ENCODE data around the gene PPP2R5A. TPM values are rescaled to one million over a fixed set of nuclear protein-coding genes. Genes with fewer than 3 reads are reported as not detected.

Gene PPP2R5A
- total RNA-seq, 4 donors from 2014 or later, result 43.2 to 88.9 (median 59.5) TPM

DNA sequence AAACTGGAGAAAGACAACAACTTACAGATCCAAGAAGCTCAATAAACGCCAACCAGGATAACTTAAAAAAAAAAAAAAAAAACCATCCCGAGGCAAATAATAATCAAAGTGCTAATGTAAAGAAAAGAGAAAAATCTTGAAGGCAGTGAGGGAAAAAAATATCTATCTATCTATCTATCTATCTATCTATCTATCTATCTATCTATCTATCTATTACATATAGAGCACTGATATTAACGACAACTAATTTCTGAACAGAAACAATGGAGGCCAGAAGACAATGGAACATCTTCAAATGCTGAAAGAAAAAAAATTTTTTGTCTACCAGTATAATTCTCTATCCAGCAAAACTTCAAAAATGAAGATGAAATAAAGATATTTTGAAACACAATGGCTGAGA, 111.4 kb downstream of the PPP2R5A start:
- Histone ChIP-seq H3K36me3 (no peaks in the 10 kb centered on the region), H3K9me3 (peaks cover 0 to 19% (median 0%) of the 10 kb centered on the region in 3 donors), H3K4me3 (no peak overlapping the region), H3K27me3 (no peaks in the 10 kb centered on the region), H3K27ac (no peak overlapping the region), H3K4me1 (no peaks in the 10 kb centered on the region)
- ATAC-seq, result no peak
- 98 to 100% methylated on average over 1 to 3 of the region's 3 CpGs for WGBS, 2 donors (ENCODE audit: low coverage in 1 of 2)
- TF ChIP-seq POLR2A (IDR thresholded peaks at IDR 0.05), result no peak
- no peak for TF ChIP-seq POLR2AphosphoS5 (IDR thresholded peaks at IDR 0.05)
- TF ChIP-seq, protein P1, sequence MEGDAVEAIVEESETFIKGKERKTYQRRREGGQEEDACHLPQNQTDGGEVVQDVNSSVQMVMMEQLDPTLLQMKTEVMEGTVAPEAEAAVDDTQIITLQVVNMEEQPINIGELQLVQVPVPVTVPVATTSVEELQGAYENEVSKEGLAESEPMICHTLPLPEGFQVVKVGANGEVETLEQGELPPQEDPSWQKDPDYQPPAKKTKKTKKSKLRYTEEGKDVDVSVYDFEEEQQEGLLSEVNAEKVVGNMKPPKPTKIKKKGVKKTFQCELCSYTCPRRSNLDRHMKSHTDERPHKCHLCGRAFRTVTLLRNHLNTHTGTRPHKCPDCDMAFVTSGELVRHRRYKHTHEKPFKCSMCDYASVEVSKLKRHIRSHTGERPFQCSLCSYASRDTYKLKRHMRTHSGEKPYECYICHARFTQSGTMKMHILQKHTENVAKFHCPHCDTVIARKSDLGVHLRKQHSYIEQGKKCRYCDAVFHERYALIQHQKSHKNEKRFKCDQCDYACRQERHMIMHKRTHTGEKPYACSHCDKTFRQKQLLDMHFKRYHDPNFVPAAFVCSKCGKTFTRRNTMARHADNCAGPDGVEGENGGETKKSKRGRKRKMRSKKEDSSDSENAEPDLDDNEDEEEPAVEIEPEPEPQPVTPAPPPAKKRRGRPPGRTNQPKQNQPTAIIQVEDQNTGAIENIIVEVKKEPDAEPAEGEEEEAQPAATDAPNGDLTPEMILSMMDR (IDR thresholded peaks at IDR 0.05), result no peak
- no peak for TF ChIP-seq EP300 (IDR thresholded peaks at IDR 0.05)

DNA sequence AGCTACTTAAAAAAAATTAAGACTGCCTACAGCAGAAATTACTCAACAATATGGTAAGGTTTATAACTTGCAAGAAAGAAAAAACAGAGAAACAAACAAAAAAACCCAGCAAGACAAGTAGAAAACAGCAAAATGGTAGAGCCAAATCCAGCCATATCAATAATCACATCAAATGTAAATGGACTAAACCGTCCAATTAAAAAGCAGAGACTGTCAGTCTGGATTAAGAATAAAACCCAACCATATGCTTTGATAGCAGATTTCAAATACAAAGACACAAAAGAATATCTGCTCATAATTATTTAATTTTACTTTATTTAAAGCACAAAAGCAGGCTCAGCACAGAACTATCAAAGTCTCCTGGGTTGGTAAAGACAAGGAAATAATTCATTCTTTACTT, 112.0 kb downstream of the PPP2R5A start:
- ATAC-seq, result no peak
- no peak overlapping the region for H3K4me3 ChIP-seq
- H3K27me3 ChIP-seq, result no peaks in the 10 kb centered on the region
- H3K9me3 ChIP-seq, result peaks cover 0 to 19% (median 0%) of the 10 kb centered on the region in 3 donors
- WGBS, 2 donors (ENCODE audit: low coverage in 1 of 2), result 100% methylated on average over 1 of the region's 1 CpG
- H3K4me1 ChIP-seq, result no peaks in the 10 kb centered on the region
- H3K27ac ChIP-seq, result no peak overlapping the region
- no peaks in the 10 kb centered on the region for H3K36me3 ChIP-seq
- TF ChIP-seq POLR2A (IDR thresholded peaks at IDR 0.05) (no peak), EP300 (IDR thresholded peaks at IDR 0.05) (no peak), POLR2AphosphoS5 (IDR thresholded peaks at IDR 0.05) (no peak)
- TF ChIP-seq, protein P1 (IDR thresholded peaks at IDR 0.05), result no peak

DNA sequence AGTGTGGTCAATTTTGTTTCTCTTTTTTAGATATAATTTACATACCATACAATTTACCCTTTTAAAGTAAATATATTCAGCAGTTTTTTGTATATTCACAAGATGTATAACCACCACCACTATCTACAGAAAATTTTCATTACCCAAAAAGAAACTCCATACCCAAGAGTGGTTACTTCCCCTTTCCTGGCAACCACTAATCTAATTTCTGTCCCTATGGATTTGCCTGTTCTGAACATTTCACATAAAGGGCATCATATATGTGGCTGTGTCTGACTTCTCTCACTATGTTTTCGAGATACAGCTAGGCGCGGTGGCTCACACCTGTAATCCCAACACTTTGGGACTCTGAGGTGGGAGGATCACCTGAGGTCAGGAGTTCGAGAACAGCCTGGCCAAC, 115.8 kb downstream of the PPP2R5A start:
- H3K9me3 ChIP-seq, result peaks cover 0 to 19% (median 0%) of the 10 kb centered on the region in 3 donors
- no peak for ATAC-seq
- no peak overlapping the region for H3K27ac ChIP-seq
- H3K4me3 ChIP-seq, result no peak overlapping the region
- no peaks in the 10 kb centered on the region for H3K4me1 ChIP-seq
- no peaks in the 10 kb centered on the region for H3K36me3 ChIP-seq
- no peaks in the 10 kb centered on the region for H3K27me3 ChIP-seq
- TF ChIP-seq POLR2AphosphoS5 (IDR thresholded peaks at IDR 0.05) (no peak), POLR2A (IDR thresholded peaks at IDR 0.05) (no peak), EP300 (IDR thresholded peaks at IDR 0.05) (no peak)
- TF ChIP-seq, protein P1 (IDR thresholded peaks at IDR 0.05), result no peak
- 89% methylated on average over 4 of the region's 4 CpGs; no CpG with 5 or more reads in 1 of the 2 donors for WGBS, 2 donors (ENCODE audit: low coverage in 1 of 2)

DNA sequence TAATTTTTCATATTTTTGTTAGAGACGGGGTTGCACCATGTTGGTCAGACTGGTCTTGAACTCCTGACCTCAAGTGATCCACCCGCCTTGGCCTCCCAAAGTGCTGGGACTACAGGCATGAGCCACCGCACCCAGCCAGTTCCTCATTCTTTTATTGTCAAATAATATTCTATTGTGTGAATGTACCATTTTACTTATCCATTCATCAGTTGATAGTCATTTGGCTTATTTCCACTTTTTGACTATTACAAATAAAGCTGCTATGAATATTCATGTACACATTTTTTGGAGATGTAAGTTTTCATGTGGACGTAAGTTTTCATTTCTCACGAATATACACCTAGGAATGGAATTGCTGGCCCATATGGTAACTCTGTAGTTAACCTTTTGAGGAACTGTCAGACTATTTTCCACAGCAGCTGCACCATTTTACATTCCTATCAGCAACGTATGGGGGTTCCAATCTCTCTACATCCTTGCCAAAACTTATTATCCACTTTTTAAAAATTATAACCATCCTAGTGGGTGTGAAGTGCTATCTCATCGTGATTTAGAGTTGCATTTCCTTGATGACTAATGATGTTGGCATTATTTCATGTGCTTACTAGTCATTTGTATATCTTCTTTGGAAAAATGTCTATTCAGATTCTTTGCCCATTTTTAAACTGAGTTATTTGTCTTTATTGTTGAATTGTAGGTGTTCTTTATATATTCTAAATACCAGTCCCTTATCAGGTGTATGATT, 116.8 kb downstream of the PPP2R5A start:
- Histone ChIP-seq H3K9me3 (peaks cover 0 to 9% (median 0%) of the 10 kb centered on the region in 3 donors), H3K27me3 (no peaks in the 10 kb centered on the region), H3K4me1 (no peaks in the 10 kb centered on the region), H3K4me3 (no peak overlapping the region), H3K27ac (no peak overlapping the region), H3K36me3 (peaks cover 0 to 8% of the 10 kb centered on the region in 2 donors)
- TF ChIP-seq POLR2A (IDR thresholded peaks at IDR 0.05) (no peak), EP300 (IDR thresholded peaks at IDR 0.05) (no peak), POLR2AphosphoS5 (IDR thresholded peaks at IDR 0.05) (no peak)
- TF ChIP-seq, protein P1 (IDR thresholded peaks at IDR 0.05), result no peak
- WGBS, 2 donors (ENCODE audit: low coverage in 1 of 2), result 64 to 70% methylated on average over 5 to 7 of the region's 7 CpGs
- ATAC-seq, result no peak
